HS-27A (cell line): ENCODE measurements around the gene MYBPC1.
"Not testable (repeated sequence)": the region's sequence is repeated elsewhere in the genome, so short reads cannot be mapped to it uniquely, and the experiment has no call there.

Experiments used
- DNase-seq: peaks from one replicate; pipeline ENCODE4 v3.0.0-alpha.2; 2012; ENCODE audit warnings: low read depth, missing footprints

The MYBPC1 gene

DNA sequence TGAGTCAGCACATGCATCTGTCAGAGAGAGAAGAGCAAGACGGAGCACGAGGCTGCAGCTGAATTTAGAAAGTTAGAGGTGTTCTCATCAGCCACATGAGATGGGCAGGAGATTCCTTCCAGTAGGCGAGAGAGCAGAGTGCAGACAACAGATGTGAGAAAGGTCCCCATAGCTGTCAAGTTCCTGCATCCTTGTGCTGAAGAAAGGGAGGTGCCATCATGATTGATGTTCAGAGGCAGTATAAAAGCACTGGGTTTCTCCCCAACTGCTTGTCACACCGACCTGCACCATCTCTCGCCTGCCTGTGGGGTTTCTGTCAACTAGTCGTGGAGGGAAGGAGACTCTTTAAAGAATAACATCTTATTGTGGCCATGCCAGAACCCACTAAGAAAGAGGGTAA, at the start of gene MYBPC1:
Gene MYBPC1, plus strand, starts transcription at position 272 of the 400 bp plus-strand sequence. Its CDS starts 100 bp downstream, at position 372.
- DNase-seq = no peak

GRCh38 chr12:101551362-101552114, 43.2 kb upstream of the MYBPC1 start:
- no peak for DNase-seq

- DNase-seq = no peak
Measured at GRCh38 chr12:101552277-101552676, 42.5 kb upstream of the MYBPC1 start.

- no peak for DNase-seq
Measured at GRCh38 chr12:101557094-101557493, 37.7 kb upstream of the MYBPC1 start.

- not testable (repeated sequence) for DNase-seq
Measured at GRCh38 chr12:101558726-101559125, 36.0 kb upstream of the MYBPC1 start.

DNA sequence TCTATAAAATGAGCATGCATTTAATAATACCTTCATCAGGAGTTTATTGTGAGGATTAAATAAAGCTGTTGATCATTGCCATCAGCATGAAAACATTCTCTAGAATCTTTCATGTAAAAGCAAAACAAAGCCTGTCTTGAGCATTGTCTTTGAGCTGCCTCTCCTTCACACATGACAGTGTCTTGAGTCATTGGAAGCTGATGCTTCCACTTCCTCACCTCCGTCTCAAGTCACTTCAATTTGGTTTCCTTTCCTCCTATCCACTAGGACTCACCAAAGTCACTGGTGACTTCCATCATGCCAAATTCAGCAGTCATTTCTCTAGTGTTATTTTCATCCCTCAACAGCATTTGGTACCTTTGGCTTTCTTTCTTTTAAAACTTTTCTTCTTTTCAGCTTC, 31.6 kb upstream of the MYBPC1 start:
- DNase-seq = no peak

GRCh38 chr12:101564912-101565311, 29.9 kb upstream of the MYBPC1 start:
- DNase-seq = no peak

DNA sequence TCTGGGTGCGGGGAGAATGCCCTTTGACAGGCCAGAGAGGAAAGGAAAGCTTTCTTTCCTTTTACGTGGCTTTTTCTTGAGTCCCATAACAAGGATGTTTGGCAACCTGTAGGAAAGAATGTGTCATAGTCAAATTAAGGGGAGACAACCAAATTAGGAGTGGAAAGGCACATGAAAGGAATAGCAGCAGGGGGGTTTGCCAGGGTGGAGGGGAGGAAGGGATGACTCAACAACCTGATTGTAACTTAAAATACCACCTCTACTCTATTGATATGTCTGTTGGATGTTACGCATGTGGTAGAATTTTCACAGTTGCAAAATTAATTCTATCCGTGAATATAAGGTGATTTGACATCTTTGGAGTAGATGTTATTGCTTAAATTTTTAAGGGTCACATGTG, 28.5 kb upstream of the MYBPC1 start:
- DNase-seq = no peak

GRCh38 chr12:101567918-101568317, 26.9 kb upstream of the MYBPC1 start:
- no peak for DNase-seq

DNA sequence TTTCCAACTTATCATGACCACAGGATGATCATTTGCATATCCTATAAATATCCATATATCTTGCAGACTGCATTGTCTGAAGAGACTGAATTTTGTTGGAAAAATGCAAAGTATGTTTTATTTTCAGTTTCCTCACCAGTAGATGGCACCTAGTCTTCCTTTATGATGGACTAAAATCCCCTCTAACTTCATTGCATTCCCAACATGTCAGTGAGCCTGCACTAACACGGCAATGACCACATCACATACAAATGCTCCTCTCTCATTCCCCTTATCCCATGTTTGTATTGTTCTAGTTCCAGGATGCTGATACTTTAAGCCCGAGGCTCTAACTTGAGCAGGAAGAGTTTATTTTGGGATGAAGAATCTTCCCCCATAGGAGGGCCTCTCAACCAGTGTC, 24.7 kb upstream of the MYBPC1 start:
- no peak for DNase-seq

- DNase-seq = no peak
Measured at GRCh38 chr12:101571105-101571504, 23.7 kb upstream of the MYBPC1 start.

- DNase-seq = no peak
Measured at GRCh38 chr12:101573743-101574142, 21.0 kb upstream of the MYBPC1 start.

- DNase-seq = no peak
Measured at GRCh38 chr12:101578417-101578816, 16.4 kb upstream of the MYBPC1 start.

DNA sequence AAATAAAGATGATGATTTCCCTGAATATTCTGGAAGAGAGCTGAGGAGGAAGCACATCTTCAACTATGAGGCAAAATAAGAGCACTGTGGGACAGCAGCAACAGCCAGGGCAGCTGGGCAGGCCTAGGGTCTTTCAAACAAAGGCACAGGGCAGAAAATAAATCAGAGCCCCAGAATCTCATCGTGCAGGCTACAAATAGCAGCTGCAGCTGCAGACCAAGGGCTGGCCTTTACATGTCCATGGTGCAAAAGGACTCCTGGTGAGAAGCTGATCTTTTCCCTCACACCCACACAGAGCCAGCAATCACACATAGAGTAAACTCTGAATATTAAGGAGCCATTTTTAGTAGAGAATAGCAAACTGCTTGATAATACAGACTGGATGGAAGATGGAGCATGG, 13.6 kb upstream of the MYBPC1 start:
- DNase-seq = no peak

- DNase-seq = no peak
Measured at GRCh38 chr12:101582937-101583336, 11.8 kb upstream of the MYBPC1 start.

- no peak for DNase-seq
Measured at GRCh38 chr12:101590383-101590782, 4.4 kb upstream of the MYBPC1 start.

- no peak for DNase-seq
Measured at GRCh38 chr12:101591781-101592180, 3.0 kb upstream of the MYBPC1 start.

DNA sequence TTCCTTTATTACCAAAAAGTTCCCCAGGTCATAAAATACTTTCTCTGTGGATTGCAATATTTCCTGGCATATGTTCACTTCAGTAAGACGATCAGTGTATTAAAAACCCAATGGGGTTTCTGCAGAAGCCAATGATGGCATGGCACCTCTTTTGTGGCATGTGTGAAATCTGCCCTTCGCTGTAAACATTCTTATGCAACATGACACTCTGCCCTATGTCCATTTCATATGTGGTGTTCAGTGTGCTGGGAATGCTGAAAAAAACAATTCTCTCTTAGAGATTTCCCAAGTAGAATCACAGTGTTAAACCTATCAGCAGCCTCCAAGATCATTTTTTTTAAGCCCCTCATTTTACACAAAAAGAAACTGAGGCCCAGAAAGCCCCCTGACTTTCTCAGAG, 2.3 kb upstream of the MYBPC1 start:
- no peak for DNase-seq

DNA sequence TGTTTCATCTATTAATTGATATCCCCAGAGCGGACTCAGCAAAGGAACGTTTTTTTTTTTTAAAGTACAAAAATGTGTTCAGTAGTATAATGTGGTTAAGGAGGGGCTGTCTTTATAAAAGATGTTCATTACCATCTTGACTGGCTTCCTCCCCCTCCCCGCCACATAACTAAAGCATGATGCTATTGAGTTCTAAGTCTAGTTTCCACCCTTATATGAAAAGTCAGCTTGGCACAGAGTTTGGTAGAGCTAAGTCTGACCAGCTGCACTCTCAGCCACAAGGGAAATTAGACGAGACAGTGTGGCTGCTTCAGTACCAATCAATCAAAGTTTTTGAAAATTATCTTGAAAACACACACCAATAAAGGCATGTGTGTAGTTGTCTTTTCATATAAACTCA, 1.9 kb upstream of the MYBPC1 start:
- no peak for DNase-seq

- DNase-seq = no peak
Measured at GRCh38 chr12:101596172-101596571, 1.4 kb downstream of the MYBPC1 start.

GRCh38 chr12:101597164-101597563, 2.4 kb downstream of the MYBPC1 start:
- no peak for DNase-seq

GRCh38 chr12:101598483-101598882, 3.7 kb downstream of the MYBPC1 start:
- no peak for DNase-seq

- no peak for DNase-seq
Measured at GRCh38 chr12:101599311-101599710, 4.5 kb downstream of the MYBPC1 start.

DNA sequence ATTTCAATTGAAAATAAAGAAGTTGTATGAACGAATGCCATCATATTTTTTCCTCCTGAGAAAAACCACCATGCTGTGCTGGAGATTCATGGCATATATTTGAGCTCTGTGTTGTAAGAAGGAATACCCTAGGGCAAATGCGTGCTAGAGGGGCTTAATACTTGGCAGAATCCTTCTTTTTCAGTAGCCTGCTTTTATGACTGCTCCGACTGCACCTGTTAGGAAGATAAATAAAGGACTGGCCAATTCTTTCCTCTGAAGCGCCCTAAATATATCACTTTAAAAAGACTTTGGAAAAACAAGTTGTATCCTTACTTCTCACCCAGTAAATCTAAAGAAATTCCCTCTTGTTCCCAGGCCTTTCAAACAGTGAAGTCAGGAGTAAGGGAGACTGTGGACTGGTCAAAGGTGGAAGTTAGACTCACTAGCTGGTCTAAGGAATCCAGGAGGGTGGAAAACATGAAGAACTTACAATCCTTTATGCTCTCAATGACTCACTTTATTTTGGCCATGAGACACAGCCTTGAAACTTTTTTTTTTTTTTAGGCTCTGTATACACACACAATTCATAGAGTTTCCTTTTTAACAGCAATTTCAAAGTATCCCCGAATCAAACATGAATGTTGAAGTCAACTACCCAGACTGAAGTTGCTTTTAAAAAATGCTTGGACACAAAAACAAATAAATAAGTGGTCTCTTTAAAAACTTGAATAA, 5.2 kb downstream of the MYBPC1 start:
- DNase-seq = no peak
